ENCODE results near the gene HINT1. TPM values are rescaled to one million over a fixed set of nuclear protein-coding genes. Genes with fewer than 3 reads are reported as not detected.

Gene HINT1
- total RNA-seq, 1 donor: 134 TPM

DNA sequence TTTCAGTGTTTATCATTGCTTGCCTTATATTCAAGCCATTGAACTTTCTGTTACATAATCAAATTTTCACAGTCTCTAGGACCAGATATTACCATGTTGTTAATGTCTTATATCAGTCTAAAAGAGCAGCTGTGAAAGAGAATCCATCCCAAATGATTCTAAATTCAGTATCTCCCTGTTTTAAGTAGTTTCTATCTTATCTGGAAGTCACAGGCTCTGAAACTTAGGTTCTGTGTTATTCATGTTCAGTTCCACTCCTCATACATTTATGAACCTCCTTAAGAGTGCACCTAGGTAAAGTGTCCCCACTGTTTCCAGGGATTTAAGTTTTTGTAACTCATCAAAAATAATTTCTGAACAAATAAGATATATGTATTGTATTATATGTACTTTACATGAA lies 15.4 kb upstream of the HINT1 start:
- TF ChIP-seq, protein P1, sequence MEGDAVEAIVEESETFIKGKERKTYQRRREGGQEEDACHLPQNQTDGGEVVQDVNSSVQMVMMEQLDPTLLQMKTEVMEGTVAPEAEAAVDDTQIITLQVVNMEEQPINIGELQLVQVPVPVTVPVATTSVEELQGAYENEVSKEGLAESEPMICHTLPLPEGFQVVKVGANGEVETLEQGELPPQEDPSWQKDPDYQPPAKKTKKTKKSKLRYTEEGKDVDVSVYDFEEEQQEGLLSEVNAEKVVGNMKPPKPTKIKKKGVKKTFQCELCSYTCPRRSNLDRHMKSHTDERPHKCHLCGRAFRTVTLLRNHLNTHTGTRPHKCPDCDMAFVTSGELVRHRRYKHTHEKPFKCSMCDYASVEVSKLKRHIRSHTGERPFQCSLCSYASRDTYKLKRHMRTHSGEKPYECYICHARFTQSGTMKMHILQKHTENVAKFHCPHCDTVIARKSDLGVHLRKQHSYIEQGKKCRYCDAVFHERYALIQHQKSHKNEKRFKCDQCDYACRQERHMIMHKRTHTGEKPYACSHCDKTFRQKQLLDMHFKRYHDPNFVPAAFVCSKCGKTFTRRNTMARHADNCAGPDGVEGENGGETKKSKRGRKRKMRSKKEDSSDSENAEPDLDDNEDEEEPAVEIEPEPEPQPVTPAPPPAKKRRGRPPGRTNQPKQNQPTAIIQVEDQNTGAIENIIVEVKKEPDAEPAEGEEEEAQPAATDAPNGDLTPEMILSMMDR (IDR thresholded peaks at IDR 0.05; ENCODE audit: extremely low read depth, low read depth, low read length): no peak
- no peaks in the 10 kb centered on the region for H4K20me1 ChIP-seq (ENCODE audit: insufficient read depth, low read length)

DNA sequence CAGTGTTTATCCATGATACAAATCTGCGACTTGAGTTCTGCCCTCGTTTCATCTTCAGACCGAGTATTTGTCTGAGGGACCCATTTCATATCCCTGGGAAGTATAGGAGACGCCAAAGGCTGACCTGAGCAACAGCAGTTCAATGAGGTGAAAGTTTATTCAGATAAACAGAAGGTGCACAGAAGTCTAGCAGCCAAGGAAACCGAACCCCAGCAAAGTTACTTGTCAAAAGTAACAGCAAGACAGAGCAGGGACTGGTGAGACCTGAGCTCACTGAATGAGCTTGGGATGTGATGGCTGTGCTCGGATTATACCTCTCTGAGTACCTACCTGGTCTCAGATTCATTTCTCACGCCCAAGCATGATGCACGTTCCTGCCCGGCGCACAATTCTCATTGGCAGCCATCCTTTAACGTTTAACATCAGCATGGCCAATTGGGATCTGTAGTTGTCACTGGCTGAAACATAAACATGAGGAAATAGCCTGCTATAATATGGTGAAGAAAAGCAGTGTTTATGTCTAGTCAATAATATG lies 6.3 kb upstream of the HINT1 start:
- Histone ChIP-seq H3K79me2 (ENCODE audit: insufficient read depth, low read length) (peaks cover 10% of the 10 kb centered on the region), H3K27me3 (ENCODE audit: insufficient read depth, low read length) (no peaks in the 10 kb centered on the region), H3K27ac (ENCODE audit: low read depth, low read length) (peak overlapping the region; percentile 40), H3K36me3 (ENCODE audit: insufficient read depth, low read length) (no peaks in the 10 kb centered on the region), H3K9me3 (ENCODE audit: low read depth, low read length) (no peaks in the 10 kb centered on the region), H3K4me1 (ENCODE audit: insufficient read depth, low read length) (peaks cover 13% of the 10 kb centered on the region), H3K4me3 (ENCODE audit: insufficient read depth, low read length) (peak overlapping the region; percentile 84), H2AFZ (ENCODE audit: low read length) (peak overlapping the region; percentile 99), H4K20me1 (ENCODE audit: insufficient read depth, low read length) (no peaks in the 10 kb centered on the region), H3K4me2 (ENCODE audit: insufficient read depth, low read length) (peak overlapping the region; percentile 99)
- DNase-seq (ENCODE audit: insufficient read length, low spot score, missing footprints): no peak
- TF ChIP-seq, protein P1 (IDR thresholded peaks at IDR 0.05; ENCODE audit: extremely low read depth, low read depth, low read length): no peak

More for the DNA sequence above, 15.4 kb upstream of the HINT1 start:
- Histone ChIP-seq H3K4me3 (ENCODE audit: insufficient read depth, low read length) (no peak overlapping the region), H3K27me3 (ENCODE audit: insufficient read depth, low read length) (no peaks in the 10 kb centered on the region), H3K4me1 (ENCODE audit: insufficient read depth, low read length) (no peaks in the 10 kb centered on the region), H2AFZ (ENCODE audit: low read length) (no peak overlapping the region), H3K79me2 (ENCODE audit: insufficient read depth, low read length) (peaks cover 2% of the 10 kb centered on the region), H3K36me3 (ENCODE audit: insufficient read depth, low read length) (no peaks in the 10 kb centered on the region), H3K27ac (ENCODE audit: low read depth, low read length) (no peak overlapping the region), H3K9me3 (ENCODE audit: low read depth, low read length) (no peaks in the 10 kb centered on the region), H3K4me2 (ENCODE audit: insufficient read depth, low read length) (no peak overlapping the region)
- no peak for DNase-seq (ENCODE audit: insufficient read length, low spot score, missing footprints)

DNA sequence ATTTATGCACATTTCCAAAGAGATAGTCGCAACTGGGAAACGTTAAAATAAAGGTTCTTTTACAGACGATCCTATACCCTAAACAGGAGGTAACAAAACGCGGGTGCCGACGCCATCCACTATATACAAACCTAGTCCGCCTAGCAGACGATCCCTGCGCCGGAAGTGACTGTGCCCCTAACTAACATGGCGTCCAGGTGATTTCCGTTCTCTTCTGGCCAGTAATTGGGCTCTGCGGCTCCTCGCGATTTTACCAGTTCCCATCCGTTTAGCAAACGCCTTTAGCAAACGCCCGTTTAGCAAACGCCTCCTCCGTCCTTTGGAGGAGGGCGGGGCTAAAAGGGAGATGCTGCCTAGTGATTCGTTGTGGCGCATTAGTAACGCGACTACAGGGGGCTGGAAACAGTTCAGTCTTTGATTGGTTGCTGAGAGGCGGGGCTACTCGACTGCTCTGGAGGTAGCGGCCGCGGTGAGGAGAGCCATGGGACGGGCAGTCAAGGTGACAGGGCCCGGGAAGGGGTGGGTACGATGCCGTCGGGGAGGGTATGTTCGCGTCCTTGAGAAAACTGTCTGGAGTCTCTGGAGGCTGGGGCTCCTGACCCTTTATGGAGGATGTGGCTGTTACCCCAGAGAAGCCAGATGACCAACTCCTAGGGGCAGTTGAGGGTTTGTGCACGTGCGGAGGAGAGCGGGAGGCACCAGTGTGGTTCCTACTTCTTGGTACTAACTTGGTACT lies 5.7 kb upstream of the HINT1 start, which contains the start of gene LYRM7:
Gene LYRM7 (plus strand): TSS at position 405 of the 736 bp plus-strand sequence. CDS start 77 bp downstream, at position 482.
- H3K27ac ChIP-seq (ENCODE audit: low read depth, low read length): peak within 1 kb of the TSS; percentile 40
- no peaks in the 10 kb centered on the region for H3K27me3 ChIP-seq (ENCODE audit: insufficient read depth, low read length)
- no peaks in the 10 kb centered on the region for H3K36me3 ChIP-seq (ENCODE audit: insufficient read depth, low read length)
- peaks cover 10% of the 10 kb centered on the region for H3K79me2 ChIP-seq (ENCODE audit: insufficient read depth, low read length)
- H2AFZ ChIP-seq (ENCODE audit: low read length): peak within 1 kb of the TSS; percentile 99
- no peaks in the 10 kb centered on the region for H3K9me3 ChIP-seq (ENCODE audit: low read depth, low read length)
- peak within 1 kb of the TSS; percentile 84 for H3K4me3 ChIP-seq (ENCODE audit: insufficient read depth, low read length)
- peak; percentile 96 for DNase-seq (ENCODE audit: insufficient read length, low spot score, missing footprints)
- H3K4me2 ChIP-seq (ENCODE audit: insufficient read depth, low read length): peak within 1 kb of the TSS; percentile 99
- TF ChIP-seq, protein P1 (IDR thresholded peaks at IDR 0.05; ENCODE audit: extremely low read depth, low read depth, low read length): no peak
- H3K4me1 ChIP-seq (ENCODE audit: insufficient read depth, low read length): peaks cover 13% of the 10 kb centered on the region
- no peaks in the 10 kb centered on the region for H4K20me1 ChIP-seq (ENCODE audit: insufficient read depth, low read length)

DNA sequence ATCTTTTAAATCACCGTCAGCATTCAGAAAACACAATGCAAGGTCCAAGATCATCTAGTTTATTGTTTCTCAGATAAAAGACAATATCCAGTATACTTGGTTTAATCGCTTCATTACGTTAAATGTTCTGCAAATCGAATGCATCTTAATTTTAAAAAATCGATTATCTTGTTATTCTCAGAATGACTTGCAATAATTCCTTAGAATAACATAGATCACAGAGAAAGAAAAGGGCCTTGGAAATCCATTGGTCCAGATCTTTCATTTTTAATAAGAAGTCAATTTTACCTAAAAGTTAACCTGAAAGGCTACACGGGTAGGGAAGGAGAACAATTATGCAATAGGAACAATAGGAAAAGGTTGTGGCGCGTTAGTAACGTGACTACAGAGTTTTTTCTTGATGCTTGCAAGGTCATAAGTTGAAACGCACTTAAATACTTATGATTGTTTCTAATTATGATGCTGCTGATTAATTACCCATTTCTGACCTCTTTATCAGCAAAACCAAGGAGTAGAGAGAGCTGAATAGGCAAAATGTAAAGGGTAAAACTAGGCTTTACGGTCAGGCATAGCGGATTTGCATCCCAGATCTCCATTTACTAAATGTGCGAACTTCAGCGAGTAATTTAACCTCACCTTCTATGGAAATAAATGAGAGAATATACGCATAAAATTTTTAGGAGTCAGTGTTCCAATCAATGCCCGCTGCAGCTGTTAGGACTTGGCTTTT lies 4.9 kb upstream of the HINT1 start:
- TF ChIP-seq, protein P1 (IDR thresholded peaks at IDR 0.05; ENCODE audit: extremely low read depth, low read depth, low read length): no peak
- Histone ChIP-seq H3K79me2 (ENCODE audit: insufficient read depth, low read length) (peaks cover 11% of the 10 kb centered on the region), H3K4me1 (ENCODE audit: insufficient read depth, low read length) (peaks cover 16% of the 10 kb centered on the region), H3K36me3 (ENCODE audit: insufficient read depth, low read length) (no peaks in the 10 kb centered on the region), H2AFZ (ENCODE audit: low read length) (peak overlapping the region; percentile 97), H3K27ac (ENCODE audit: low read depth, low read length) (peak overlapping the region; percentile 40), H3K27me3 (ENCODE audit: insufficient read depth, low read length) (no peaks in the 10 kb centered on the region), H4K20me1 (ENCODE audit: insufficient read depth, low read length) (no peaks in the 10 kb centered on the region), H3K4me2 (ENCODE audit: insufficient read depth, low read length) (peak overlapping the region; percentile 99), H3K4me3 (ENCODE audit: insufficient read depth, low read length) (peak overlapping the region; percentile 84), H3K9me3 (ENCODE audit: low read depth, low read length) (no peaks in the 10 kb centered on the region)
- no peak for DNase-seq (ENCODE audit: insufficient read length, low spot score, missing footprints)

All from osteoblast (primary cell).